Neural progenitor cell (in vitro differentiated cells): ENCODE data around the gene PHYH. TPM values are rescaled to one million over a fixed set of nuclear protein-coding genes. Genes with fewer than 3 reads are reported as not detected.

Source experiments
- DNase-seq: peaks from one replicate; pipeline ENCODE4 v3.0.0-alpha.2; 2016; ENCODE audit warnings: low spot score
- H2AFZ ChIP-seq: fragments of 200-600 bp; sonication (generic); replicated peaks from 2 replicates; pipeline ENCODE4 v1.6.1; 2016; ENCODE audit warnings: antibody characterized with exemption
- H3F3A ChIP-seq: fragments of 200-600 bp; sonication (generic); 2 replicates; pipeline ENCODE4 v1.6.1; 2016; ENCODE audit warnings: antibody characterized with exemption, low read depth
- H3K27ac ChIP-seq: fragments of 200-600 bp; sonication (generic); 2 replicates; pipeline ENCODE4 v1.5.1; 2016; ENCODE audit warnings: mild to moderate bottlenecking
- H3K27me3 ChIP-seq: fragments of 200-600 bp; sonication (generic); 2 replicates; pipeline ENCODE4 v1.6.1; 2016; ENCODE audit warnings: mild to moderate bottlenecking, moderate library complexity
- H3K36me3 ChIP-seq: fragments of 200-600 bp; sonication (generic); 2 replicates; pipeline ENCODE4 v1.5.1; 2016
- H3K4me1 ChIP-seq: fragments of 200-600 bp; sonication (generic); 2 replicates; pipeline ENCODE4 v1.6.1; 2016; ENCODE audit warnings: mixed run types
- H3K4me2 ChIP-seq: fragments of 200-600 bp; sonication (generic); 2 replicates; pipeline ENCODE4 v1.6.1; 2016
- H3K4me3 ChIP-seq: fragments of 200-600 bp; sonication (generic); 2 replicates; pipeline ENCODE4 v1.5.1; 2016
- H3K79me2 ChIP-seq: fragments of 200-600 bp; sonication (generic); 2 replicates; pipeline ENCODE4 v1.6.1; 2016; ENCODE audit warnings: low read depth
- H3K9ac ChIP-seq: fragments of 200-600 bp; sonication (generic); 2 replicates; pipeline ENCODE4 v1.6.1; 2016
- H3K9me3 ChIP-seq: fragments of 200-600 bp; sonication (generic); 2 replicates; pipeline ENCODE4 v1.5.1; 2016; ENCODE audit warnings: low read depth
- H4K20me1 ChIP-seq: fragments of 200-600 bp; sonication (generic); 2 replicates; pipeline ENCODE4 v1.6.1; 2016; ENCODE audit warnings: low read depth
- H3K27ac Mint-ChIP-seq: 3 replicates; pipeline ENCODE4 v1.8.0; 2021; ENCODE audit warnings: mixed read lengths
- H3K27me3 Mint-ChIP-seq: 2 replicates; pipeline ENCODE4 v1.8.0; 2022; ENCODE audit warnings: low read depth, mild to moderate bottlenecking, inconsistent platforms, moderate library complexity, mixed read lengths; ENCODE audit not compliant: insufficient read depth
- H3K36me3 Mint-ChIP-seq: 3 replicates; pipeline ENCODE4 v1.8.0; 2021; ENCODE audit warnings: mixed read lengths
- H3K4me1 Mint-ChIP-seq: 3 replicates; pipeline ENCODE4 v1.8.0; 2021; ENCODE audit warnings: mixed read lengths
- H3K4me3 Mint-ChIP-seq: 3 replicates; pipeline ENCODE4 v1.8.0; 2021; ENCODE audit warnings: mild to moderate bottlenecking, moderate library complexity, mixed read lengths
- H3K9me3 Mint-ChIP-seq: 3 replicates; pipeline ENCODE4 v1.8.0; 2020; ENCODE audit warnings: mixed read lengths
- EZH2 ChIP-seq: fragments of 200-600 bp; sonication (generic); IDR thresholded peaks from 2 replicates; pipeline ENCODE4 v1.6.1; 2017; ENCODE audit warnings: antibody characterized with exemption, mild to moderate bottlenecking, moderate library complexity
- EZH2phosphoT487 ChIP-seq: fragments of 200-600 bp; sonication (generic); IDR thresholded peaks from 2 replicates; pipeline ENCODE4 v1.6.1; 2017; ENCODE audit warnings: antibody characterized with exemption
- total RNA-seq: library from RNA; depleted of rRNA; stranded (reverse); fragments of >200 nt; gene quantifications from 2 replicates; pipeline ENCODE4 v1.2.3, GENCODE V29; 2015; ENCODE audit warnings: low replicate concordance
- TF ChIP-seq, protein P1 (sequence below): fragments of 200-600 bp; sonication (generic); IDR thresholded peaks from 2 replicates; pipeline ENCODE4 v1.5.1; 2017; ENCODE audit warnings: antibody characterized with exemption, mild to moderate bottlenecking

Gene PHYH
- 14.6 and 22.2 TPM in 2 replicates for total RNA-seq

DNA sequence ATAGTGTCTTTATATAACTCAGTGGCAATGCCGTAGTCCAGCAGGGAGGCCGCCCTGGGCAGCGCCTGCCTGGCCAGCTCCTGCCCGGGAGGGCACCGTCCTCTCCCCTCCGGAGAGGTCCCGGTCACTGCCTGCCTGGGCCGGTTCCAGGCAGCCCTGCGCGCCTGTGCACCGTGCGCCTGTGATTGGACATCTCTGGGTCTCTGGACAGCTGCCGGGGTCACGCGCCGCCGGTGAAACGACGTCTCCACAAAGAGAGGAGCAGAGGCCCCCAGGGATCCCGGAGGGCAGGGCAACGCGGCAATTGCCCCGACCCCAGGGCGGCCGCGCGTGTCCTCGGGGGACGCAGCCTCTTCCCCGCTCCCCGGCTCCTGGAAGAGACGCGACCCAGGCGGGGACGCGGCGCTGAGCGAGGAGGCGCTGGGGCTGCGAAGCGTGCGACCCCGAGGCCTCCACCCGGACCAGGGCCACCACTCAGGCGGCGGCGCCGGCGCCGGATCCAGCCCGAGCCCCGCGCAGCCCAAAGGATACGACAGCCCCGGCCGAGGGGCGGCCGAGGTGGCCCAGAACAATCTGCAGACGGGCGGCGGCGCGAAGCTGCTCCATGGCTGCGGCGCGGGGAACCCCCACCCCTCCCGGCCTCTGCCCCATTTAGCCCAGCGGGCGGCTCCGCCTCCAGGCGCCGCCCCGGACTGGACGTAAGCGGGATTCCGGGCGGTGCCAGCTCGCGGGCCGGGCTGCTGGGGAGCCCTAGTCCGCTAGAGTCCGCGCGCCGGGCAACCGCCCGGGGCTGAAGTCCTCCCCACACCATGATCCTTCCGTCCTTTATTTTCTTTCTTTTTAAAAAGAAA lies at the start of gene PHYH:
PHYH (minus strand) TSS at position 628 of the 851 bp plus-strand sequence; CDS start at position 606, 22 bp downstream.
- Histone ChIP-seq H3K79me2 (no peaks in the 10 kb centered on the region), H3K4me1 (peaks cover 10% of the 10 kb centered on the region), H3K9ac (no peak within 1 kb of the TSS), H2AFZ (peak within 1 kb of the TSS; percentile 78), H3K27ac (no peak within 1 kb of the TSS), H3F3A (peaks cover 21% of the 10 kb centered on the region), H3K9me3 (no peaks in the 10 kb centered on the region), H3K27me3 (peaks cover 7% of the 10 kb centered on the region), H4K20me1 (no peaks in the 10 kb centered on the region), H3K4me3 (peak within 1 kb of the TSS; percentile 52), H3K4me2 (peak within 1 kb of the TSS; percentile 78), H3K36me3 (no peaks in the 10 kb centered on the region)
- peak; percentile 89 for DNase-seq
- no peaks in the 10 kb centered on the region for H3K36me3 Mint-ChIP-seq
- H3K27me3 Mint-ChIP-seq = peaks cover 2% of the 10 kb centered on the region
- peak within 1 kb of the TSS; percentile 88 for H3K4me3 Mint-ChIP-seq
- H3K9me3 Mint-ChIP-seq = no peaks in the 10 kb centered on the region
- TF ChIP-seq EZH2phosphoT487 = no peak
- TF ChIP-seq, protein P1, sequence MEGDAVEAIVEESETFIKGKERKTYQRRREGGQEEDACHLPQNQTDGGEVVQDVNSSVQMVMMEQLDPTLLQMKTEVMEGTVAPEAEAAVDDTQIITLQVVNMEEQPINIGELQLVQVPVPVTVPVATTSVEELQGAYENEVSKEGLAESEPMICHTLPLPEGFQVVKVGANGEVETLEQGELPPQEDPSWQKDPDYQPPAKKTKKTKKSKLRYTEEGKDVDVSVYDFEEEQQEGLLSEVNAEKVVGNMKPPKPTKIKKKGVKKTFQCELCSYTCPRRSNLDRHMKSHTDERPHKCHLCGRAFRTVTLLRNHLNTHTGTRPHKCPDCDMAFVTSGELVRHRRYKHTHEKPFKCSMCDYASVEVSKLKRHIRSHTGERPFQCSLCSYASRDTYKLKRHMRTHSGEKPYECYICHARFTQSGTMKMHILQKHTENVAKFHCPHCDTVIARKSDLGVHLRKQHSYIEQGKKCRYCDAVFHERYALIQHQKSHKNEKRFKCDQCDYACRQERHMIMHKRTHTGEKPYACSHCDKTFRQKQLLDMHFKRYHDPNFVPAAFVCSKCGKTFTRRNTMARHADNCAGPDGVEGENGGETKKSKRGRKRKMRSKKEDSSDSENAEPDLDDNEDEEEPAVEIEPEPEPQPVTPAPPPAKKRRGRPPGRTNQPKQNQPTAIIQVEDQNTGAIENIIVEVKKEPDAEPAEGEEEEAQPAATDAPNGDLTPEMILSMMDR = no peak
- no peak for TF ChIP-seq EZH2
- H3K4me1 Mint-ChIP-seq = peaks cover 17% of the 10 kb centered on the region
- H3K27ac Mint-ChIP-seq = peak within 1 kb of the TSS; percentile 40

DNA sequence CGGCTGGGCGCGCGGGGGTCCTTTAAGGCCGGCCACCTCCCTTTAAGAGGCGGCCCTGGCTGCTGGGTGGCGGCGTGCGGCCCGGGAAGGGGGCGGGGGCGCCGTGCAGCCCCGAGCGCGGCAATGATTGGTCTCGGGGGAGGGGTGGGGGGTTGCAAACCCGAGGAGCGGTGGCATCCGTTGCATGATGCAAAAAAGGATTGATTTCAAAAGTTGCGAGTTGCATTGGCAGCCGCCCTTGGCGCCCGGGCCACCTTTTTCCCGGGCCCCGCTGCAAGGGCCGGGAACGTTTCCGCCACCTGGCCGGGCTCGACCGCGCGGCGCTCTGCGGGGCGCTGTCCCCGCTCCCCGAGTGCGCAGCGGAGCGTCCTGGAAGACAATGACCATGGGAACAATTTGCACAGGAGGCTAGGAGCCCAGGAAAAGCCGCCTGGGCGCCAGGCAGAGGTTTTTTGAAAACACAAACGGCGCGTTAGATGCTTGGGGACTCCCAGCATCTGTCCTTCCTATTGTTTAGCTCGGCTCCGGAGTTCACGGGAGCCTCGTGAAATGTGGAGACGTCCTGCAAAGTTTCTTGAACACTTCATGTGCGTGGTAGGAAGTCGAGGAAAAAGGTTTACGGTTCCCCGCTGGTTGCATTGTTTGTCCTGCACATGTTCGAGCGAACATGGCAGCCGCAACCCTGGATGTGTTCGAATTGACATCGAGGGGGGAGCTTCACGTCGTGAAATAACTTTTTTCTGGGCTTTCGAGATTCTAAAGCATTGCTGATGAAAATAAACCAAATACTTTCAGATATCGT lies 48.6 kb upstream of the PHYH start, which contains the start of gene SEPHS1:
SEPHS1 (minus strand) TSS at position 78 of the 802 bp plus-strand sequence. CDS start 3,343 bp downstream, outside the sequence.
- peak within 1 kb of the TSS; percentile 13 for H2AFZ ChIP-seq
- H3K4me3 ChIP-seq = peak within 1 kb of the TSS; percentile 96
- no peaks in the 10 kb centered on the region for H3K9me3 ChIP-seq
- Mint-ChIP-seq H3K27me3 (peaks cover 23% of the 10 kb centered on the region), H3K9me3 (no peaks in the 10 kb centered on the region), H3K27ac (peak within 1 kb of the TSS; percentile 96), H3K4me1 (peaks cover 55% of the 10 kb centered on the region), H3K4me3 (peak within 1 kb of the TSS; percentile 95), H3K36me3 (peaks cover 14% of the 10 kb centered on the region)
- no peaks in the 10 kb centered on the region for H3K36me3 ChIP-seq
- peaks cover 48% of the 10 kb centered on the region for H3K4me1 ChIP-seq
- H3K79me2 ChIP-seq = peaks cover 38% of the 10 kb centered on the region
- H4K20me1 ChIP-seq = peaks cover 21% of the 10 kb centered on the region
- peak; percentile 81 for DNase-seq
- H3K9ac ChIP-seq = peak within 1 kb of the TSS; percentile 99
- TF ChIP-seq EZH2 (no peak), EZH2phosphoT487 (peak; percentile 13)
- TF ChIP-seq, protein P1 = no peak
- H3K27ac ChIP-seq = peak within 1 kb of the TSS; percentile 99
- H3F3A ChIP-seq = peaks cover 56% of the 10 kb centered on the region
- peak within 1 kb of the TSS; percentile 99 for H3K4me2 ChIP-seq
- H3K27me3 ChIP-seq = peaks cover 47% of the 10 kb centered on the region

DNA sequence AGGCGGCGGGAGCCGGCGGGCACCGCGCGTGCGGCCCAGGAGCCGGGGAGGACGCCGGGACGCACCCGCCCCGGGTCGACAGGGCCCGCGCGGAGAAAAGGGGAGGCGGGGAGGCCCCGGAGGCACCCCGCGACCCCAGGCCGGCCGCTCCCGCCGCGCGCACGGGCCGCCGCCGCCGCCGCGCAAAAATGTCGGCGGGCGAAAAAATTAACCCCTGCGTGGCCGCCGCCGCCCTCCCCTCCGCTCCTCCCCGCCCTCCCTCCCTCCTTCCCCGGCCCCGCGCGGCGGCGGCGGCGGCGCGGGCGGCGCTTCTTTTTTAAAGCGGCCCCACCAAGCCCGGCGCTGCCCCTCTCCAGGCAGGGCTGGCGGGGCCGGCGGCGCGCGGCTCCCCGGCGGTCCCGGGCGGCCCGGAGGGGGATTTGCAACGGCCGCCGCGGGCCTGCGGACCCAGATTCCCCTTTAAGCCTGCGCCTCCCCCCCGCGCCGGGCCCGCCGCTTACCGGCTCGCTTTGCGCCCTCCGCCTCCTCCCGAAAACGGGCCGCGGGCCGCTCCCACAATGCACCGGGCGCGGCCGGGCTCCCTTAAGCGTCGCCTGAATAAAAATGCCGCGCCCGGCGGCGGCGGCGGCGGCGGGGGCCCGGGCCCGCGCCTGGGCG lies 47.8 kb upstream of the PHYH start:
- H3K9ac ChIP-seq = peak overlapping the region; percentile 54
- no peak overlapping the region for H3K27ac Mint-ChIP-seq
- DNase-seq = peak; percentile 96
- no peaks in the 10 kb centered on the region for H3K36me3 ChIP-seq
- H3K4me2 ChIP-seq = peak overlapping the region; percentile 62
- H3K9me3 Mint-ChIP-seq = no peaks in the 10 kb centered on the region
- H2AFZ ChIP-seq = no peak overlapping the region
- peaks cover 46% of the 10 kb centered on the region for H3K79me2 ChIP-seq
- peaks cover 48% of the 10 kb centered on the region for H3K4me1 ChIP-seq
- peaks cover 56% of the 10 kb centered on the region for H3F3A ChIP-seq
- H4K20me1 ChIP-seq = peaks cover 21% of the 10 kb centered on the region
- H3K27ac ChIP-seq = peak overlapping the region; percentile 99
- no peaks in the 10 kb centered on the region for H3K9me3 ChIP-seq
- H3K4me3 ChIP-seq = peak overlapping the region; percentile 96
- peaks cover 55% of the 10 kb centered on the region for H3K4me1 Mint-ChIP-seq
- H3K4me3 Mint-ChIP-seq = peak overlapping the region; percentile 67
- peaks cover 40% of the 10 kb centered on the region for H3K27me3 ChIP-seq
- TF ChIP-seq, protein P1 = no peak
- no peak for TF ChIP-seq EZH2phosphoT487
- TF ChIP-seq EZH2 = no peak
- H3K27me3 Mint-ChIP-seq = peaks cover 23% of the 10 kb centered on the region
- H3K36me3 Mint-ChIP-seq = peaks cover 18% of the 10 kb centered on the region
